DND-41 (cell line): ENCODE data around the gene GPC4.

Experiments used
- CTCF ChIP-seq: IDR thresholded peaks from 2 replicates; pipeline ENCODE4 v1.5.1; 2012; ENCODE audit warnings: borderline replicate concordance, low read length, moderate library complexity, mild to moderate bottlenecking; ENCODE audit not compliant: poor library complexity, severe bottlenecking; ENCODE audit errors: extremely low read depth
- EZH2 ChIP-seq: IDR thresholded peaks from 3 replicates; pipeline ENCODE4 v1.6.1; 2012; ENCODE audit warnings: borderline replicate concordance, low read depth, mild to moderate bottlenecking, moderate library complexity, low read length, inconsistent platforms; ENCODE audit not compliant: severe bottlenecking

GRCh38 chrX:133366735-133367134, 48.6 kb downstream of the GPC4 start:
- TF ChIP-seq EZH2 (no peak), CTCF (no peak)
